ENCODE data around the gene UFSP2. TPM values are rescaled to one million over a fixed set of nuclear protein-coding genes. Genes with fewer than 3 reads are reported as not detected.

The UFSP2 gene
- total RNA-seq, 1 donor from 2014 or later: 27.4 TPM

DNA sequence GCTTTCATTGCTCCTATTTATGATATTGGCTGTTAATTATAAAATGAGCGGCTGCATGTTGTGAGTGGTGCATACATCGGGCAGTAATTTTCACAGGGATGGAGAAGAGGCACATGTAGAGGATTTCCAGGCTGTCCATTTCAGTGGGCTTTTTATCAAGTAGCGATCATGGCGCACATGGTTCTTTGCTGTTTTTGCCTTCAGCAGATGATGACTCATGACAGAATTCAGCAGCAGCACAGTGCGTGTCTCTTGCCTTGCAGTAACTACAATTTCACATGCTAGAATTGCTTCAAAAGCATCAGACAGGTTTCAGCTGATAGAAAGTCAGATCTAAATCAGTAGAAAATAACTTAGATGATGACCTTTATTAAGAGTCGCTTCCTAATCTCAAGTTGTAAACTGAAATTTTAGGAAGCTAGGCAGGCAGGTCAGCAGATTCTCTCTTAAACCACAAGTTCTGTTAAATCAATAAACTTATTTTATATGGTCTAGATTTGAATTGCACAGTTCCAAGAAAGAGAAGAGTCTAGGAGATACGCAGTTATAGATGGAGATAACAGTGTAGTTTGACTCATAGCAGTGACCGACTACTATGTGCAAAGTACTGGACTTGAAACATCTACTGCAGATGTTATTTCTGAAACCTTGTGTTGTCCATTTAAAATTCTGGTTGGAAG, 65.9 kb downstream of the UFSP2 start:
- no peak for DNase-seq (ENCODE audit: low spot score)
- peaks cover 6% of the 10 kb centered on the region for H3K36me3 Mint-ChIP-seq (ENCODE audit: low read depth, unreplicated experiment)
- no peaks in the 10 kb centered on the region for H3K4me1 Mint-ChIP-seq (ENCODE audit: unreplicated experiment)
- H3K27me3 Mint-ChIP-seq (ENCODE audit: unreplicated experiment): peaks cover 5% of the 10 kb centered on the region
- H3K27ac Mint-ChIP-seq (ENCODE audit: unreplicated experiment): no peak overlapping the region
- TF ChIP-seq, protein P1, sequence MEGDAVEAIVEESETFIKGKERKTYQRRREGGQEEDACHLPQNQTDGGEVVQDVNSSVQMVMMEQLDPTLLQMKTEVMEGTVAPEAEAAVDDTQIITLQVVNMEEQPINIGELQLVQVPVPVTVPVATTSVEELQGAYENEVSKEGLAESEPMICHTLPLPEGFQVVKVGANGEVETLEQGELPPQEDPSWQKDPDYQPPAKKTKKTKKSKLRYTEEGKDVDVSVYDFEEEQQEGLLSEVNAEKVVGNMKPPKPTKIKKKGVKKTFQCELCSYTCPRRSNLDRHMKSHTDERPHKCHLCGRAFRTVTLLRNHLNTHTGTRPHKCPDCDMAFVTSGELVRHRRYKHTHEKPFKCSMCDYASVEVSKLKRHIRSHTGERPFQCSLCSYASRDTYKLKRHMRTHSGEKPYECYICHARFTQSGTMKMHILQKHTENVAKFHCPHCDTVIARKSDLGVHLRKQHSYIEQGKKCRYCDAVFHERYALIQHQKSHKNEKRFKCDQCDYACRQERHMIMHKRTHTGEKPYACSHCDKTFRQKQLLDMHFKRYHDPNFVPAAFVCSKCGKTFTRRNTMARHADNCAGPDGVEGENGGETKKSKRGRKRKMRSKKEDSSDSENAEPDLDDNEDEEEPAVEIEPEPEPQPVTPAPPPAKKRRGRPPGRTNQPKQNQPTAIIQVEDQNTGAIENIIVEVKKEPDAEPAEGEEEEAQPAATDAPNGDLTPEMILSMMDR (IDR thresholded peaks at IDR 0.05; ENCODE audit: unreplicated experiment): no peak
- H3K9me3 Mint-ChIP-seq (ENCODE audit: unreplicated experiment): no peaks in the 10 kb centered on the region
- no peak overlapping the region for H3K4me3 Mint-ChIP-seq (ENCODE audit: unreplicated experiment)

DNA sequence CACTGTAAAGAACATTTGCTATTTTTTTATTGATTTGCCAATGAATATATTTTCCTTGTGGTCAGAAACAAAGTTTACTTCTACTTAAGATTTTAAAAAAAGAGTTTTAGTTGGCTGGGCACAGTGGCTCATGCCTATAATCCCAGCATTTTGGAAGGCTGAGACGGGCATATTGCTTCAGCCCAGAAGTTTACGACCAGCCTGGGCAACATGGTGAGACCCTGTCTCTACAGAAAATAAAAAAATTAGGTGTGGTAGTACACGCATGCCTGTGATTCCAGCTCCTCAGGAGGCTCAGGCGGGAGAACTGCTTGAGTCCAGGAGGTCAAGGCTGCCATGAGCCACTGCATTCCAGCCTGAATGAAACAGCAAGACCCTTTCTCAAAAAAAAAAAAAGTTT, 66.8 kb downstream of the UFSP2 start:
- peaks cover 5% of the 10 kb centered on the region for H3K27me3 Mint-ChIP-seq (ENCODE audit: unreplicated experiment)
- peaks cover 6% of the 10 kb centered on the region for H3K36me3 Mint-ChIP-seq (ENCODE audit: low read depth, unreplicated experiment)

DNA sequence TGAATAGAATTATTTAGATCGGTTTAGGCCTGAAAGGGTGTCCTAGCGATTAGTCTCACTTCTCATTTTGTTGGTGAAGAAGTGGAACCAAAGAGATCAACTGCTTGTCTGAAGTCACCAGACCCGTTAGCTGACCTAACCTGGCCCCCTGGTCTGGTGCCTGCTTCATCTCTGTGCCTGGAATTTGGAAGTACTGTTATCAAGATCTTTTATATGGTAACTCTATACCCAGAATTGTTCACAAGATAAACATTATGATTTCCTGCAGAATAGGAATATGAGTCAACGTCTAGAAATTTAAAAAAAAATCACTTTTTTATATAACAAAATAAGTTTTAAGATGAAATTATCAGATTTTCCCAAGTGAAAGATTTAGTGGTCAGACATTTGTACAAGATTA, 67.2 kb downstream of the UFSP2 start:
- H3K9me3 Mint-ChIP-seq (ENCODE audit: unreplicated experiment): no peaks in the 10 kb centered on the region
- peaks cover 5% of the 10 kb centered on the region for H3K27me3 Mint-ChIP-seq (ENCODE audit: unreplicated experiment)
- DNase-seq (ENCODE audit: low spot score): no peak
- peaks cover 6% of the 10 kb centered on the region for H3K36me3 Mint-ChIP-seq (ENCODE audit: low read depth, unreplicated experiment)
- no peak overlapping the region for H3K4me3 Mint-ChIP-seq (ENCODE audit: unreplicated experiment)
- no peaks in the 10 kb centered on the region for H3K4me1 Mint-ChIP-seq (ENCODE audit: unreplicated experiment)
- TF ChIP-seq, protein P1 (IDR thresholded peaks at IDR 0.05; ENCODE audit: unreplicated experiment): no peak
- no peak overlapping the region for H3K27ac Mint-ChIP-seq (ENCODE audit: unreplicated experiment)

More for the DNA sequence above, 66.8 kb downstream of the UFSP2 start:
- H3K4me1 Mint-ChIP-seq (ENCODE audit: unreplicated experiment): no peaks in the 10 kb centered on the region
- H3K27ac Mint-ChIP-seq (ENCODE audit: unreplicated experiment): no peak overlapping the region
- no peaks in the 10 kb centered on the region for H3K9me3 Mint-ChIP-seq (ENCODE audit: unreplicated experiment)
- TF ChIP-seq, protein P1 (IDR thresholded peaks at IDR 0.05; ENCODE audit: unreplicated experiment): no peak
- no peak overlapping the region for H3K4me3 Mint-ChIP-seq (ENCODE audit: unreplicated experiment)
- DNase-seq (ENCODE audit: low spot score): no peak

DNA sequence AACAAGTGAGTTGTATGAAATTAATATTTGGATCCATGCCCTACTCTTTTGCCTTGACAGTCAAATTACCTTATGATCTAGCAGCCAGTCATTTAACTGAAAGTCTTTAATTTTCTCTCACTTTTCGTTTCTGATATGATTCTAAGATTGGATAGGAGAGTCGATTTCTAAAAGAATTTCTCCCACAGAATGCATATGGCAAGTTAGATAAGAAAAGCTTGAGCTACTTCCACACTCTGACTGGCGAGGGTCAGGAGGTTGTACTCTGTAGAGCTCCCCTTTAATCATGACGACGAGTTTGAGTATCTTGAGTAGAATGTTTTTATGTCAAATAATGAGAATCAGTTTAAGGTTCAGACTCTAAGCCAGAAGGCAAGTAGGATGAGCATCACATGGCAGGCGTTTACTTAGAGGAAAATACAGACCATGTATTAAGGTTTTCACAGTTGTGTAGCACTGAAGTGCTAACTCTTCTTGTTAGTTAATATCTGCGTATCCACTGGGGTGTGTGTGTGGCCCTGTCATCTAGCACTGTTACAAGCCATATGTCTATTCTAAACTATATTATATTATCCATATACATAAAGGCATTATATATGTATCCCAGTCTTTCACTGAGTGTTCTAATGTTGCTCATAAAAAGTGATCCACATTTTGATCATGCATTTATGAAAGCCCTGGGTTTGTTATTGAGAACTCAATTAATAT, 67.9 kb downstream of the UFSP2 start:
- Mint-ChIP-seq H3K27me3 (ENCODE audit: unreplicated experiment) (peaks cover 5% of the 10 kb centered on the region), H3K27ac (ENCODE audit: unreplicated experiment) (no peak overlapping the region), H3K4me3 (ENCODE audit: unreplicated experiment) (no peak overlapping the region), H3K4me1 (ENCODE audit: unreplicated experiment) (no peaks in the 10 kb centered on the region), H3K36me3 (ENCODE audit: low read depth, unreplicated experiment) (peaks cover 10% of the 10 kb centered on the region), H3K9me3 (ENCODE audit: unreplicated experiment) (no peaks in the 10 kb centered on the region)
- DNase-seq (ENCODE audit: low spot score): no peak
- TF ChIP-seq, protein P1 (IDR thresholded peaks at IDR 0.05; ENCODE audit: unreplicated experiment): no peak

DNA sequence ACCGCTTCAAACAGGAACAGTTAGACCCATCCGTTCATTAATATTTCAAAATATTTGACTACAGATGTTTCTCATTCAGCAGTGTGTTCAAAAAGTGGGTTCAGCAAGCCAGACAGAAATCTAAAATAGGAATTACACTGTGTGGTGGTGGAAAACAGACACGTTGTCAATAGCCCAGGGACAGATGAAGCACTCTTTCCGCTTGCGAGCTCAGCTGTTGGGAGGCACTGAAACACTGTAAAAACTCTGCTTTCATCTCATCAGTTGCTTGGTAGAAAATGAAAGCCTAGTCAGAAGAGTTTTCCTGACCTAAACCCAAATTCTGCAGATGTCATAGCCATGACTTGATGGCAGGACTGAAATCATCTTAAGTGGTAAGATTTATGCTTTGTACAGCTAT, 68.6 kb downstream of the UFSP2 start:
- Mint-ChIP-seq H3K9me3 (ENCODE audit: unreplicated experiment) (no peaks in the 10 kb centered on the region), H3K36me3 (ENCODE audit: low read depth, unreplicated experiment) (peaks cover 17% of the 10 kb centered on the region), H3K4me3 (ENCODE audit: unreplicated experiment) (no peak overlapping the region), H3K27me3 (ENCODE audit: unreplicated experiment) (peaks cover 5% of the 10 kb centered on the region), H3K27ac (ENCODE audit: unreplicated experiment) (no peak overlapping the region), H3K4me1 (ENCODE audit: unreplicated experiment) (no peaks in the 10 kb centered on the region)
- TF ChIP-seq, protein P1 (IDR thresholded peaks at IDR 0.05; ENCODE audit: unreplicated experiment): no peak
- DNase-seq (ENCODE audit: low spot score): no peak

Measured in endothelial cell (in vitro differentiated cells).